ENCODE results near the gene RIT2. TPM values are rescaled to one million over a fixed set of nuclear protein-coding genes. Genes with fewer than 3 reads are reported as not detected.

Gene RIT2
- total RNA-seq, 4 donors from 2014 or later = not detected

DNA sequence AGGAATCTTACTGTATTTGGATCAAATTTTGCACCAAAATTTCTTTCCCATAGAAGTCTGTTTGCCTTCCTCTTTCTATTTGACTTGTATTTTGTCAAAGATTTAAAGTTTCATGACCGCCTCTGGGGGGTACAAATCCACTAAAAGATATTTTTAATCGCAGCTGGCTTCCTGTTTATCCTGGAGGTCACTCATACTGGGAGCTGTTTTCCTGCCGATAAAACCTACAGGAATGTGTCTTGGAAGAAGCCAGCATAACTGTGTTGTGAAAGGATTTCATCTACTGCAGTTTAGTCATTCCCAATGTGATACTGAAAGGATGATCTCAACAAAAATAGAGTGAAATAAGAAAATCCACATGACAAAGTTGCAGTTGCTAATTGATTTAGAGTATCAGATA is 184.0 kb downstream of the RIT2 start:
- Histone ChIP-seq H3K27me3 (no peaks in the 10 kb centered on the region), H3K27ac (peak overlapping the region in 1 of 4 donors; percentile 40), H3K9me3 (no peaks in the 10 kb centered on the region), H3K4me1 (peaks cover 0 to 6% (median 0%) of the 10 kb centered on the region in 4 donors), H3K4me3 (no peak overlapping the region), H3K36me3 (no peaks in the 10 kb centered on the region)
- DNase-seq (ENCODE audit: low spot score in 2 of 2) = no peak
- TF ChIP-seq, protein P1, sequence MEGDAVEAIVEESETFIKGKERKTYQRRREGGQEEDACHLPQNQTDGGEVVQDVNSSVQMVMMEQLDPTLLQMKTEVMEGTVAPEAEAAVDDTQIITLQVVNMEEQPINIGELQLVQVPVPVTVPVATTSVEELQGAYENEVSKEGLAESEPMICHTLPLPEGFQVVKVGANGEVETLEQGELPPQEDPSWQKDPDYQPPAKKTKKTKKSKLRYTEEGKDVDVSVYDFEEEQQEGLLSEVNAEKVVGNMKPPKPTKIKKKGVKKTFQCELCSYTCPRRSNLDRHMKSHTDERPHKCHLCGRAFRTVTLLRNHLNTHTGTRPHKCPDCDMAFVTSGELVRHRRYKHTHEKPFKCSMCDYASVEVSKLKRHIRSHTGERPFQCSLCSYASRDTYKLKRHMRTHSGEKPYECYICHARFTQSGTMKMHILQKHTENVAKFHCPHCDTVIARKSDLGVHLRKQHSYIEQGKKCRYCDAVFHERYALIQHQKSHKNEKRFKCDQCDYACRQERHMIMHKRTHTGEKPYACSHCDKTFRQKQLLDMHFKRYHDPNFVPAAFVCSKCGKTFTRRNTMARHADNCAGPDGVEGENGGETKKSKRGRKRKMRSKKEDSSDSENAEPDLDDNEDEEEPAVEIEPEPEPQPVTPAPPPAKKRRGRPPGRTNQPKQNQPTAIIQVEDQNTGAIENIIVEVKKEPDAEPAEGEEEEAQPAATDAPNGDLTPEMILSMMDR (IDR thresholded peaks at IDR 0.05) = no peak
- TF ChIP-seq EP300 (IDR thresholded peaks at IDR 0.05) = peak in 1 of 2 donors; percentile 25
- WGBS, 2 donors = 4 to 7% methylated on average over 3 of the region's 3 CpGs

DNA sequence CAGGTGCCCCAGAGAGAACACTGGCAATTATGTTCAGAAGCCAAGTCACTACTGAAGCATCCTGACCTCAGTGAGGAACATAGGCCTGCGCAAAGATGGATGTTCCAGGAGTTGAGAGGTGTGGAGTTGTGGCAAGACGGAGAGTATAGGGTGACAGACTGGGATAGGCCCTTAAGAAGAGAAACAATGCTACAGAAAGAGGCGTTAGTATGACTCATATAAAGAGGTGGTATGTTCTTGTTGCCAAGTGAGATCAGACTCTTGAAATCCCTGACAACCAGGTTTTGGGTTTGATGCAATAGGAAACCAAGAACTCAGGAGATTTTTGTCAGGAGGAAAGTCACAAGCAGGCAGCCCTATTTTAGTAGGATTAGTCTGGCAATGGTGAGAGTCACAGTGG is 185.6 kb downstream of the RIT2 start:
- 83 to 94% methylated on average over 3 of the region's 3 CpGs for WGBS, 2 donors

DNA sequence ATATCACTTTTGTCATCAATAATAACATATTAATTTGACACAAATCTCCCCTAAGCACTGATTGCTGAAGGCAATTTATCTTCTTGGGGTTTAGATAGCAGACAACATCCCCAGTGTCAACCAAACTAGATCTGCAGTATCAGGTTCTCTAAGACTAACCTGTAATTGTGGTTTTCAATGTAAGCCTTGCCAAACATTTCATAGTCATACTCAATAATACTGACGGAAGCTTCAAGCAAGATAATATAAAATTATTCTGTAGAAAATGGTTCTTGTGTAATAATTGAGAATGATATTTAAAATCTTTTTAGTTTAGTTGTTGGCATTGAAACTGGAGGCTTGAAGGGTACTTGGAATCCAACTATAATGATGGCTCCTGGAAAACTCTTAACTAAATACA is 186.3 kb downstream of the RIT2 start:
- H3K9me3 ChIP-seq = no peaks in the 10 kb centered on the region
- H3K27me3 ChIP-seq = no peaks in the 10 kb centered on the region
- H3K36me3 ChIP-seq = no peaks in the 10 kb centered on the region
- no peak overlapping the region for H3K27ac ChIP-seq
- TF ChIP-seq POLR2A (IDR thresholded peaks at IDR 0.05) = no peak
- TF ChIP-seq EP300 (IDR thresholded peaks at IDR 0.05) = no peak
- TF ChIP-seq, protein P1 (IDR thresholded peaks at IDR 0.05) = no peak
- DNase-seq (ENCODE audit: low spot score in 2 of 2) = no peak
- no peak overlapping the region for H3K4me3 ChIP-seq
- H3K4me1 ChIP-seq = peaks cover 0 to 6% (median 0%) of the 10 kb centered on the region in 4 donors
- 94 to 98% methylated on average over 1 of the region's 1 CpG for WGBS, 2 donors

More for the DNA sequence above, 185.6 kb downstream of the RIT2 start:
- TF ChIP-seq POLR2A (IDR thresholded peaks at IDR 0.05) (no peak), EP300 (IDR thresholded peaks at IDR 0.05) (no peak)
- TF ChIP-seq, protein P1 (IDR thresholded peaks at IDR 0.05) = no peak
- DNase-seq (ENCODE audit: low spot score in 2 of 2) = no peak
- no peak overlapping the region for H3K4me3 ChIP-seq
- no peaks in the 10 kb centered on the region for H3K27me3 ChIP-seq
- H3K27ac ChIP-seq = no peak overlapping the region
- peaks cover 0 to 6% (median 0%) of the 10 kb centered on the region in 4 donors for H3K4me1 ChIP-seq
- H3K36me3 ChIP-seq = no peaks in the 10 kb centered on the region
- H3K9me3 ChIP-seq = no peaks in the 10 kb centered on the region

GRCh38 chr18:42925036-42925435 is 190.4 kb downstream of the RIT2 start:
- Histone ChIP-seq H3K4me3 (no peak overlapping the region), H3K27me3 (no peaks in the 10 kb centered on the region), H3K36me3 (no peaks in the 10 kb centered on the region), H3K27ac (no peak overlapping the region), H3K9me3 (no peaks in the 10 kb centered on the region), H3K4me1 (no peaks in the 10 kb centered on the region)
- 86 to 91% methylated on average over 2 of the region's 2 CpGs for WGBS, 2 donors
- TF ChIP-seq EP300 (IDR thresholded peaks at IDR 0.05) (no peak), POLR2A (IDR thresholded peaks at IDR 0.05) (no peak)
- TF ChIP-seq, protein P1 (IDR thresholded peaks at IDR 0.05) = no peak
- no peak for DNase-seq (ENCODE audit: low spot score in 2 of 2)

GRCh38 chr18:42922363-42922762 is 193.1 kb downstream of the RIT2 start:
- no peaks in the 10 kb centered on the region for H3K9me3 ChIP-seq
- no peaks in the 10 kb centered on the region for H3K36me3 ChIP-seq
- 91 to 92% methylated on average over 3 of the region's 3 CpGs for WGBS, 2 donors
- no peaks in the 10 kb centered on the region for H3K27me3 ChIP-seq
- no peaks in the 10 kb centered on the region for H3K4me1 ChIP-seq
- no peak overlapping the region for H3K27ac ChIP-seq
- TF ChIP-seq EP300 (IDR thresholded peaks at IDR 0.05) (no peak), POLR2A (IDR thresholded peaks at IDR 0.05) (no peak)
- TF ChIP-seq, protein P1 (IDR thresholded peaks at IDR 0.05) = no peak
- no peak overlapping the region for H3K4me3 ChIP-seq
- DNase-seq (ENCODE audit: low spot score in 2 of 2) = no peak

All from tibial nerve (tissue), 4 donors.